ENCODE measurements around the gene TULP1. TPM values are rescaled to one million over a fixed set of nuclear protein-coding genes. Genes with fewer than 3 reads are reported as not detected.

The TULP1 gene
- total RNA-seq, 1 donor from 2014 or later = under 0.01 TPM

GRCh38 chr6:35498422-35499067 is 14.2 kb downstream of the TULP1 start:
- FAIRE-seq (no peak), DNase-seq (ENCODE audit: low read depth) (no peak)
- peak overlapping the region; percentile 56 for H3K4me3 ChIP-seq (ENCODE audit: low read depth, low read length)
- H3K27me3 ChIP-seq (ENCODE audit: control insufficient read depth, insufficient read depth, low read length) = no peaks in the 10 kb centered on the region
- no peaks in the 10 kb centered on the region for H3K36me3 ChIP-seq (ENCODE audit: control insufficient read depth, insufficient read depth, low read length)
- TF ChIP-seq CTCF (IDR thresholded peaks at IDR 0.05; ENCODE audit: insufficient read depth, low read length, severe bottlenecking) = no peak

GRCh38 chr6:35497571-35498421 is 14.9 kb downstream of the TULP1 start:
- peaks cover 1% of the 10 kb centered on the region for H3K36me3 ChIP-seq (ENCODE audit: control insufficient read depth, insufficient read depth, low read length)
- DNase-seq (ENCODE audit: low read depth) = peak; percentile 22
- TF ChIP-seq CTCF (IDR thresholded peaks at IDR 0.05; ENCODE audit: insufficient read depth, low read length, severe bottlenecking) = peak; percentile 23
- no peak for FAIRE-seq
- no peaks in the 10 kb centered on the region for H3K27me3 ChIP-seq (ENCODE audit: control insufficient read depth, insufficient read depth, low read length)
- H3K4me3 ChIP-seq (ENCODE audit: low read depth, low read length) = peak overlapping the region; percentile 56

GRCh38 chr6:35496841-35497570 is 15.7 kb downstream of the TULP1 start, which contains the start of gene TEAD3:
Gene TEAD3, minus strand, starts transcription at chr6:35497079.
- peaks cover 1% of the 10 kb centered on the region for H3K36me3 ChIP-seq (ENCODE audit: control insufficient read depth, insufficient read depth, low read length)
- H3K27me3 ChIP-seq (ENCODE audit: control insufficient read depth, insufficient read depth, low read length) = no peaks in the 10 kb centered on the region
- DNase-seq (ENCODE audit: low read depth) = peak; percentile 57
- FAIRE-seq = no peak
- no peak for TF ChIP-seq CTCF (IDR thresholded peaks at IDR 0.05; ENCODE audit: insufficient read depth, low read length, severe bottlenecking)
- H3K4me3 ChIP-seq (ENCODE audit: low read depth, low read length) = peak within 1 kb of the TSS; percentile 56

- Histone ChIP-seq H3K4me3 (ENCODE audit: low read depth, low read length) (peak overlapping the region; percentile 56), H3K36me3 (ENCODE audit: control insufficient read depth, insufficient read depth, low read length) (peaks cover 1% of the 10 kb centered on the region), H3K27me3 (ENCODE audit: control insufficient read depth, insufficient read depth, low read length) (no peaks in the 10 kb centered on the region)
- DNase-seq (ENCODE audit: low read depth) = no peak
- no peak for FAIRE-seq
- TF ChIP-seq CTCF (IDR thresholded peaks at IDR 0.05; ENCODE audit: insufficient read depth, low read length, severe bottlenecking) = no peak
Observed at GRCh38 chr6:35496036-35496840, 16.5 kb downstream of the TULP1 start.

GRCh38 chr6:35495258-35496035 is 17.2 kb downstream of the TULP1 start:
- Histone ChIP-seq H3K4me3 (ENCODE audit: low read depth, low read length) (peak overlapping the region; percentile 56), H3K36me3 (ENCODE audit: control insufficient read depth, insufficient read depth, low read length) (peaks cover 1% of the 10 kb centered on the region), H3K27me3 (ENCODE audit: control insufficient read depth, insufficient read depth, low read length) (no peaks in the 10 kb centered on the region)
- no peak for TF ChIP-seq CTCF (IDR thresholded peaks at IDR 0.05; ENCODE audit: insufficient read depth, low read length, severe bottlenecking)
- FAIRE-seq = no peak
- peak; percentile 30 for DNase-seq (ENCODE audit: low read depth)
